Medulla oblongata (tissue), 1 donor: ENCODE results near the gene CUL1.

Experiments used
- DNase-seq: peaks from one replicate; pipeline ENCODE4 v3.0.0-alpha.2; 2015; ENCODE audit errors: extremely low spot score

Gene CUL1

DNA sequence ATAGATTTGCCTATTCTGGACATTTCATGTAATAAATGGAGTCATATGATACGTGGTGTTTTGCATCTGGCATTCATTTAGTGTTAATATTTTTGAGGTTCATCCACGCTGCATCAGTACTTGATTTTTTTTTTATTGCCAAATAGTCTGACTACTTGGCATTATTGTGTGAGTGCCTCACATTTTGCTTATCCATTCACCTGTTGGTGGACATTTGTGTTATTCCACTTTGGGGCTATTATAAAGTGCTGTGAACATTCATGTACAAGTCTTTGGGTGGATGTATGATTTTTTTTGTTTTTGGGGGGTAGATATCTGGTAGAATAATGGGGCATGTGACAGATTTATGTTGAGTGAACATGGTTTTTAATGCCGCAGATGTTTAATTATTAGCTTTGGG is 19.7 kb downstream of the CUL1 start:
- DNase-seq, result no peak

DNA sequence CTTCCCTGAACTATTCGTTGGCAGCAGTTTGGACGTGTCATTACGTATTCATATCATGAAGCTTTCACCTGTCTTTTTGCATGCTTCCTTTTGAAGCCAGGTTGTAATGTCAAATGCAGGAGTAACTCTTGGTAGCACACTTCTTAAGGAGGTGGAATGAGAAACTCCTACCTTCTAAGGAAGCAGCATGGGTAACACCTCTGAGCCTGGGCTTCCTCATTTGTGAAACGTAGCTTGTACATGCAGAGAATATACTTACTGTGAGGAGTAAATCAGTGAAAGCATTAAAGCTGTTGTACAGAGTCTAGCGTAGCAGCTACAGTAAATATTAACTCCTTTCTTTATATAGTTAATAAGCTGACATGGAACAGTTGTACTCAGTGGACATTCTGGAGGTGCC is 21.1 kb downstream of the CUL1 start:
- no peak for DNase-seq

DNA sequence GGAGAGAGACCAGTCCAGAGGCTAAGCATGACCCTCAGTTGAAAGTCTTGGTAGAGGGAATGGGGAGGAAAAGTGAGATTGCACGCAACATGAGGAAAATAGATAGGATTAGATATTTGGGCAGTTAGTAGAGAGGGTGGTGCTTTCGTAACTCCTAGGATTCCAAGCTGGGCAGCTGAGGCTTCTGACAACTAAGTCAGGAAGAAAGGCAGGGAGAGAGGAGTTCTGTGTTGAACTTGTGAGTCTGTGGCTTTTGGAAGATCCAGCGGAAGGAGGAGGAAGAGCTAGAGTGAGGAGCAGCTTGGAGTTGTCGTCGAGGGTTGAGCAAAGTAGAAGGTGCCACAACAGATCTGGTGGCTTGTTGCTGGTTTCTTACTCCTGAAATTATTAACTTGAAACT is 21.8 kb downstream of the CUL1 start:
- DNase-seq, result no peak

DNA sequence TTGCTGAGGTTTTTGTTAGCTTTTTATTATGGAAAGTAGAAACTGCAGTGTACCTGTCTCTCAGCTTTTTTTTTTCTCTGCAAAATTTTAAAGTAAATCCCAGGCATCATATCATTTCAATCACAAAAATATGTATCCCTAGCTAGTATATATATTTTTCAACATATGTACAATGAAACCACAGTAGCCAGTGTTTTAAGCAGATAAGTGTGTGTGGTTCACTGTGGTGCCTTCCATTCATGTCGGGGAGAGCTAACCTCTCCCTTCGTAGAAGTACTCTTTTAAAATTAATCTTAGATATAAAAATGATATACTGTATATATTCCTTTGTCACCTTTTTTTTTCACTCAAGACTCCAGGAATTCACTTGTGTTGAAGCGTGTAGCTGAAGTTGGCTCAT is 22.7 kb downstream of the CUL1 start:
- no peak for DNase-seq

DNA sequence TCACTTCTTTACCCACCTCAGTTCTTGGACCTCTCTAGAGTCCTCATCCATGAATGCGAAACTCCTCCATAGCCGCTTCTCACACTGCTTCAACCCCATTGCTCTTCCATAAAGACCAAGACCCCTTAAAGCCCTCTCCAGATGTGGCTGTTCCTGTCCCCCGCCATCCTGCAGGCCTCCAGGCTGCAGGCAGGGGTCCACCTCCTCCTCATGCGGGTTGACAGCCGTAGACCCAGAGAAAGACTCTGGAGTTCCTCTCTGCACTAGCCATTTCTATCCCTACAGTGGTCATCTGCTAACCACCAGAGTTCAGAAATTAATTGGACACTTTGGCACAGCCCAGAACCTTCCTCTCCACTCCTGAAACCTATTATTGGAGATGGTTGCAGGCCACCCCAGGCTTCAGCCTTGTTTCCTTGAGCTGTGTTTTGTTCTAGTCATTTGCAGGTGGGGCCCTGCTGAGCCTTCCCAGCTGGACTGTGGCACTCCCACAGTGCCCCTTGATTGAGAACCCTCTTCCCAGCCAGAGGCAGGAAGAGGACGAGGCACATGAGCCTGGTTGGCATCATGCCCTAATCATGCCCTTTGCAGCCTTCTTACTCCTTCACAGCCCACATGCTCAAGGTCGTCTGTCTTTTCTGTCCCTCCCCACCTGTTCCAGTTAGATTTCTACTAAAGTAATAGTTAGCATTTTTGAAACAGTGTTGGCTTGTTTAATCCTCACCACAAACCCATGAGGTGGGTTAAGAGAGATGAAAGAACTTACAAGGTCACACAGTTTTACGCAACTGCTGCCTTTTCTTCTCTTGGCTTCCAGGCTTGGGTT is 23.9 kb downstream of the CUL1 start:
- no peak for DNase-seq

DNA sequence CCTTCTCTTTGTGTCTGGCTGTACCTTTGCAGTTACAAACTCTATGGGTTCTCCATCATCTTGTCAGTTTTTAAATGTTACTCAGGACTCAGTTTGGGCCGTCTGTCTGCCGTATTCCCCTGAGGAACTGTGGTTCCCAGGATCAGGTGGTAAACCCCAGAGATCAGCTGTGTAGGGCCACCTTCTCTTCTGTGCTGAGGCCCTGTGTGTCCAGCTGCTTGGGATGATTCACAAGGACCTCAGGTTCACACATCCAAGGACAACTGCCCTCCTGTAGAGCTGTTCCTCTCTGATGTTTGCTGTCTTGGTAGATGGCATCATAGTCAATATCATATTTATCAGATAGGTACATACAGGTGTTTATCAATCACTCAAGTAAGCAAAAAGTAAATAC is 24.5 kb downstream of the CUL1 start:
- no peak for DNase-seq

DNA sequence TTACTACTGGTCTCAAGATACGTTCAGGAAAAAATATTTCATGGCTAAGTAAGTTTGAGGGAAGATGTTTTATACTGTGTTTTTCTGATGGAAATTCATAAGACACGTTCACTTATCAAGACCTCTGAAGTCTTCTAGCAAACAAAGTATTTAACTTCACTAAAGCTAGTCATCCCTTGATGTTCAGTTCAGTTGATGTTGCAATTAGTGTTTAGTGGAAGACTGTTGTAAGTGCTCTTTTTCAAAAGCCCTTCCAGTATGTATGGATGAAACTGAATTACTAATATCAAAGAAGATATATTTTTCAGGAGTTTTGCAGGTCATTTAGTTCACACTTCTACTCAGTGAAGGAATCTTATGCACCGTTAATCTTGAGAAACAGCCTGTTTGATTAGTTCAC is 25.1 kb downstream of the CUL1 start:
- no peak for DNase-seq

DNA sequence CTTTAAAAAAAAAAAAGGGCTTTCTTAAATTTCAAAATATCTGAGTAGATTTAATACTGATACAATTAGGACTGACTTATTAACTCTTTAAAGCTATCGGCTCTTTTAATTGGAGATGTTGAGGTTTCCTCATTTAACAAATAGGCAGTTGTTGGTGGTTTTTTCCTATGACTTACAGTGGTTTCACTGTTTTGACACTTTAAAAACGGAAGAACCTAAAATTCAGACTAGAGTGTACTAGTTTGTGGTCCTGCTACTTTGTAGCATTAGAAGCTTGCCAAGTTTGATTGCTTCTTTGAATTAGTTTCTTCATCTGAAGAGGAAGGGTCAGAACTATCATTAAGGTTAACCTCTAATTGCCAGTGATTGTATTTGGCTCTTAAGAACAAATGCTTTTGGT is 27.7 kb downstream of the CUL1 start:
- no peak for DNase-seq

DNA sequence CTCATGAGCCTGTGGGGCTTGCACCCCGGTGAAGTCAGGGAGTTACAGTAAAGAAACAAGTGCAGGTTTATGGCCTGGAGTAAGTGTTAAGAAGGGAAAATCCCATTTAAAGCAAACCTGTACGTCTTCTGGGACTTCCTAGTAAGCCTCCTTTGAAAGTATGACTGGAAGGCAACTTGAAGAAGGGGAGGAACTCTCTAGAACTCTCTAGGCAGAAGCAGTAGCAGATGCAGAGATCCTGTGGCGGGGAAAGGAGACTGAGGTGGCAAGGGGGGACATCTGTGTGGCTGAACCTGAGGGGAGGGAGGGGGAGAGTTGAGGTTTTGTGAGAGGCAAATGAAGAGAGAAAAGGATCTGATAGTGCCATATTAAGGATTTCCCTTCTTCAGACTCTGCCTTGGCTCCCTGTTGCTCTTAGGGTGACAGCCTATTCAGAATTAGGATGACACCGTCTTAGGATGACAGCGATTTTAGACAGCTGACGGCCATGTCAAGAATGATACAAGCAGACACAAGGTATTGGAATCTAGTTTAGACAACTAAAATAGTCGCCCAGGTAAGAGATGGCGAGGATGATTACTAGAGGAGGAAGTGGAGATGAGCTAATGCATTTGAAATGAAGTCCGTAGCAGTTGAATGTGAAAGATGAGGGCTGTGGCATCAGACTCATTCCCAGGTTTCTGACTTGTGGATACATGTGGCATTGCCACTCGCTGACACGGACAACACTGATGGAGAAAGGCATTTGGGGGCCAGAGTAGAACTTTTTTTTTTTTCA is 29.0 kb downstream of the CUL1 start:
- no peak for DNase-seq

DNA sequence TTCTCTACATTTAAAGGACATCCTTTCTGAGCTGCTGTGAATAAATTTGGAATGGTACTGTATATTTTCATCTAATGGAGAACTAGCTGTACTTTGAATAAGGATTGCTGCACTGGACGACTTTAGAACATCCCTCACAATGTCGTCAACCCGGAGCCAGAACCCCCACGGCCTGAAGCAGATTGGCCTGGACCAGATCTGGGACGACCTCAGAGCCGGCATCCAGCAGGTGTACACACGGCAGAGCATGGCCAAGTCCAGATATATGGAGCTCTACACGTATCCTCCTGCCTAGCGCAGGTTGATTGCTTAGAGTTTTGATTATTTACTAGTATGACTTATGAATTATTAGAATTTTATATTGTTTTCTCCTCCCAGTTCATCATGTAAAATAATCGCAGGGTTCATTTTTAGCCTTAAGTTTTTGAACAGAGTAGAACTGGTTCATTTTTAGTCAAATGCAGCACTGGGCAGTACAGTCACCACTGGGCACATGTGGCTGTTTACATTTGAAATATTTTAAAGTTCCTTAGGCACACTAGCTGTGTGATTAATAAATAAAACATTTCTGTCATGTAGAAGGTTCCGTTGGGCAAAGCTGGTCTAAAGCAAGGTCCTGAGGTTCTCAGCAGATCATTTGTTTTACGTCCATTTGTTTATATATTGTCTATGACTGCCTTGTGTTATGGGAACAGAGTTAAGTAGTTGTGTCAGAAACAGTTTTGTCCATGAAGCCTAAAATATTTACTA is 31.5 kb downstream of the CUL1 start:
- no peak for DNase-seq

DNA sequence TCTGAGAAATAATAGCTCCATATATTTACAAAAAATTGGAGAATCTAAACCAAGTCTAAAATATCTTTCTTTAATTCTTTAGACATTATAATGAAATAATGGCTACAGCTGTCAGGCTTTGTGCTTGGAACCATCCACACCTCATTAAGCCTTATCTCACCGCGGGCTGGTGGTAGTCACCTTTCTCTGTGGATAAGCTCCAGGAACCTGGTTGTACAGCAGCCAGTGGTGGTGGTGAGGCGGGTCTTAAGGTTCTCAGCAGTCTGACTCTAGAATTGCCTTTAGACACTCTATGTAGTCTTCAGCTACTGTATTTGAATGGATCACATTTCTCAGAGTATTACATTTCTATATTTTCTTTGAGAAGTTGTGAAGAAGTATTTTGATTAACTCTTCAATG is 34.2 kb downstream of the CUL1 start:
- DNase-seq, result no peak

DNA sequence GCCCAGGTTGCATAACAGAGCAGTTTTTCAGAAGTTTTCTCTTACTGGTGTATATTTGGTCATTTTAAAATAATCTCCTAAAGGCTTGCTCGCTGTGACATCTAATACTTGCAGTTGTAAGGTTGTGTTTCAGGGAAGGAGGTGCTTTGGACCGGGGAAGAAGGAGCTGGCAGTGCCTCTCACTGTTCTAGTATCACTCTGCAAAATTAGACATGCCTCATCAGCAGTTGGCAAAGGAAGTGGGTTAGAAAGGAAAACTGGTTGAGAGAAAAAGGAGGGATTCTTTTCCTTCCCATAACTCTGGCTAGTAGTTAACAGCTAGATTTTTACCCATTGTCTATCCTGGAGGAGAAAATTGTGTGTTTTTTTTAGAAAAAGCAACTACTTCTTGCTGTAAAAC is 34.8 kb downstream of the CUL1 start:
- peak; percentile 14 for DNase-seq

DNA sequence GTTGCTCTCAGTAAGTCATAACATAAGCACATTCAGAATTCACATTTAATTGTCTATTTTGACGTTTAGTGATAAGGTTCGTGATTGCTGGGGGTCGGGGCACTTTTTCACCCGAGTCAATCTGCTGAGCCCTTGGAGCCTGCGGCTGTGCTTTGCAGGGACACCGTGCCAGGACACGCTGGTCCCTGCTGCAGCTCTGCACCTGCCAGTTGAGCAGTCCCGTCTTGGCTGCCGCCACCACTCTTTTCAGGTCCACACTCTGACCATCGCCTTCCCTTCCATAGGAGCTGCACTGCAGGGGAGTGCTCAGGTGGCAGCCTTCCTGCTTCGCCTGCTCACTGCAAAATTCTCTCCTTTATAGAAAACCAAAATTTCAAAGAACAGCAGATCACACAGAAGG is 36.4 kb downstream of the CUL1 start:
- no peak for DNase-seq

DNA sequence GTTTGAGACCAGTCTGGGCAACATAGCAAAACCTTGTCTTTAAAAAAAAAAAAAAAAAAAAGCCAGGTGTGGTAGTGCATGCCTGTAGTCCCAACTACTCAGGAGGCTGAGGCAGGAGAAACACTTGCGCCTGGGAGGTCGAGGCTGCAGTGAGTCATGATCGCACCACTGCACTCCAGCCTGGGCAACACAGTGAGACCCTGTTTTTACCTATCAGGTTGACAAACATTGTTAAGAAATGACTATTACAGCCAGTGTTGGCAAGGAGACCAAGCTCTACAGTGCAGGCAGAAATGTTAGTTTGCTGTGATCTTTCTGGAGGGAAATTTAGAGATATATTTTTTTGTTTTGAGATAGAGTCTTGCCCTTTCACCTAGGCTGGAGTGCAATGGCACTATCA is 37.3 kb downstream of the CUL1 start:
- no peak for DNase-seq

DNA sequence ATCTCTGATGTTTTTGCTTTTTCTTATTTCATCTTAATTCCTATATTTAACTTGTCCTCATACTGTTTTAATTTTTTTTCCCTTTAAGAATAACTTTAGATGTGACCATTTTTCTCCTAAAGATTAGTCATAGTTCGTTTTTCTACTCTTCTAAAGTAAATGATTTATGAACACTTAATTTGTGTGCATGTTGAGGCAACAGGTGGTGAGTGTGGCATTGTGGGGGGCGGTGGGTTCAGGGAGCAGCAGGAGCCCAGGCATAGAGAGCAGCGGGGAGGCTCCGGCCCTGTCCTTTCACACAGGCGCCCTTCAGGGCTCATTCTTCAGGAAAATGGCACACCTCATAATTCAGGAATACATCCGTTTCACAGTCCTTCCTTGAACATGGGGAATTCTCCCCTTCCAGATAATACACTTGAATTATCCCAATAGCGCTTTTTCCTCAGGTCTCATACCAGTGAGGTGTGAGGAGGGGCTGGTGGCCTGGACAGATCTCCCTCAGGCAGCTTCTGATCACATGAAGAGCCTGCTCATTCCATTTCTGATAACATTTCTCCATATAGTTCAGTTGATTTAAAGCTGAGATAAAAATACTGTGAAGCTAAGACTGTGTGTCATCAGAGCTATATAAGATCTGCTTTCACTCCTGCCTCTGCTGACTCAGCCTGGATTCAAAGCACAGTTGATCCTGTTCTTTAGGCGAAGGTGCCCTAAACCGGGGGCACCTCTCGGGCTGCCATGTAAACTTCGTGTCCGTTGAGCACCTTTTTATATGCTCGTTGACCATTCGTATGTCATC is 40.2 kb downstream of the CUL1 start:
- DNase-seq, result no peak

DNA sequence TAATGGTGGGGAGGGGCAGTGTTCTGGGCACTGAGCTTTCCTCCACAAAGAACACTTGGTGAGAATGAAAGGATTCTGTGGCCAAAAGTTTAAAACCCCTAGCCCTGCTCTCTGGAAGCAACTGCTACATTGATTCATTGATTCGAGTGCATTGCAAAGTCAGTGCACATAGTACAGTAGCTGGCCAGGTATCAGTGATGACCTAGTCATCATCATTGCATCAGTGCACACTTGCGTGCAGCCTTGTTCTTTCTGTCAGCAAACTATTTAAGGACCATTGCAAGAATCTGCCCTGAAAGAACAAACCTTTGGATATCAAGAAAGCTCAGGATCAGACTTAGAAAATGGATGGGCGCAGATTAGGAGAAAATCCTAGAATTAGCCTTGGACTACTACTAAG is 47.4 kb downstream of the CUL1 start:
- DNase-seq, result no peak

DNA sequence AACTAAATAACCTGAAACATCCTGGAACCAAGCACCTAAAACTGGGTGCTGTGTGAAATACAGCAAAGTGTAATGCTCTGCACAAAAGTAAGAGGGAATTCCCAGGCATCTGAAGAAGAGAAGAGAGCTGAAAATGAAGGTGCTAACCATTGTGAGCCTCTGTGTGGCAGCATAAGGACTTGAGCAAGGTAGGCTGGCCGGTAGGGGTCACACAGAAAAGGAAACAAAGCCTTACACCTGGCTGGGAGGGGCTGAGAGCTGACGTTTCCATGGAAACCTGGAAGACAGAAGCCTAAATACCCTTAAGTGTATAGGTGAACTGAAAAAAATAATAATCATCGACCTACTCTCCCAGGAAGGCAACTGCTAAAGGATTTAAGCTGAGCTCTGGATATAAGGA is 48.6 kb downstream of the CUL1 start:
- DNase-seq, result no peak

DNA sequence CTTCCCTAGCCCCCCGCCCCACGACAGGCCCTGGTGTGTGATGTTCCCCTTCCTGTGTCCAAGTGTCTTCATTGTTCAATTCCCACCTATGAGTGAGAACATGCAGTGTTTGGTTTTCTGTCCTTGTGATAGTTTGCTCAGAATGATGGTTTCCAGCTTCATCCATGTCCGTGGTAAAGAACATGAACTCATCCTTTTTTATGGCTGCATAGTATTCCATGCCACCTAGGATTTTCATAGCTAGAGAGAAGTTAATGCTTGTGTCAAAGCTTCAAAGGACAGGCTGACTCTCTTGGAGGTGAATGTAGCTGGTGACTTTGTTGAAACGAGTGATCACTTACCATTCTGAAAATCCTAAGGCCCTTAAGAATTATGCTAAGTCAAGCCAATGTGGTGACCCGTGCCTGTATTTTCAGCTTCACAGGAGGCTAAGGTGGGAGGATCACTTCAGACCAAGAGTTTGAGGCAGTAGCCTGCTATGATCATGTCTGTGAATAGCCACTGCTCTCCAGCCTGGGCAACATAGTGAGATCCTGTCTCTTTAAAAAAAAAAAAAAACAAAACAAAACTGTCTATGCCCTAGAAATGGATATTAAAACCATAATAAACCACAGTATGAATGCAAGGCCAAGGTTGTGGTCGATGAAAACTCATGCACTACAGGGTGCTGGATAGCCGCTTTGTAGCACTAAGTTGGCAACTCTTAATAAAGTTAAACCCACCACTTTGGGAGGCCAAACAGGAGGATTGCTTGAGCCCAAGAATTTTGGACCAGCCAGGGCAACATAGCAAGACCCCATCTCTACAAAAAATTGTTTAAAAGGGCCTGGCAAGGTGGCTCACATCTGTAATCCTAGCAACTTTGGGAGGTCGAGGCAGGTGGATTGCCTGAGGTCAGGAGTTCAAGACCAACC is 52.0 kb downstream of the CUL1 start:
- DNase-seq, result no peak

DNA sequence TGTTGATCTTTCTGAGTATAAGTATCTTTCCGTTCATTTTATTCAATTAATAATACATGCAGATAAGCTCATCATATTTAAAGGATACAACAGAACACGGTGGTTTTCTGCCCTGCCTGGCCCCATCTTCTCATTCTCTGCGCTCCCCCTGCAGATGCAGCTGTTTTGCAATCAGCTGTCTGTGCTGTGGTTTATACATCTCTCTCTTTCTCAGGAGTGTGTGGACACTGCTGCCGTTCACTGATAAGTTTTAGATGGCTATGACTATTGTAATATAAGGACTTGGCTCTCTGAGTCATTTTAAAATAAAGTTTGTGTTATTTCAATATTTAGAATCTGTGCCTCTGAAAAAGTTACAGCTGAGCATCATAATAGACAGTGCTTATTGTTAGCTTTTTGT is 54.5 kb downstream of the CUL1 start:
- DNase-seq, result no peak

DNA sequence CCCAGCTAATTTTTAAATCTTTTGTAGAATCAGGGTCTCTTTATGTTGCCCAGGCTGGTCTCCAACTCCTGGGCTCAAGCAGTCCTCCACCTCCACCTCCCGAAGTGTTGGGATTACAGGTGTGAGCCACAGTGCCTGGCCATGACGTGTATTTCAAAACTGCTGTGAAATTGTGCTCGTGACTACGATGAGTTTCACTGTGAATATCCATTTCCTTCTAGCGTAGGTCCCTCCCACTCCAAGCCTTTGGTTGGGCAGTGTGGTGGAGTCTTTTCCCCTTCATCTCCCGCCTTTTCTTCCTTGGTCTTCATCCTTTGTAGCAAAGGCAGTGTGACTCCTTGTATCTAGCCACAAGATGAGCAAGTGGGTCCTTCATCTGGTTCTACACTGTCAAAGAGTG is 56.2 kb downstream of the CUL1 start:
- DNase-seq, result no peak
